Measurements from ENCODE around the gene UPK3A.
A peak's percentile ranks its signal among the peaks of the same experiment; 100 is the strongest.
"Not testable (repeated sequence)": the region's sequence is repeated elsewhere in the genome, so short reads cannot be mapped to it uniquely, and the experiment has no call there.

The UPK3A gene

GRCh38 chr22:45257941-45258340 is 26.8 kb upstream of the UPK3A start:
- not testable (repeated sequence) for DNase-seq

GRCh38 chr22:45259754-45260394 is 24.9 kb upstream of the UPK3A start:
- no peak for DNase-seq

GRCh38 chr22:45260395-45260759 is 24.4 kb upstream of the UPK3A start:
- DNase-seq: not testable (repeated sequence)

GRCh38 chr22:45261407-45262088 is 23.2 kb upstream of the UPK3A start:
- no peak for DNase-seq

- no peak for DNase-seq
These were observed 22.4 kb upstream of the UPK3A start for GRCh38 chr22:45262195-45262930.

- DNase-seq: no peak
These were observed 21.8 kb upstream of the UPK3A start for GRCh38 chr22:45262931-45263462.

- DNase-seq: no peak
These were observed 21.1 kb upstream of the UPK3A start for GRCh38 chr22:45263463-45264269.

GRCh38 chr22:45265535-45265934 is 19.2 kb upstream of the UPK3A start:
- no peak for DNase-seq

GRCh38 chr22:45268167-45268957 is 16.4 kb upstream of the UPK3A start:
- DNase-seq: no peak

- DNase-seq: peak; percentile 90
These were observed 15.5 kb upstream of the UPK3A start for GRCh38 chr22:45268958-45269844.

GRCh38 chr22:45270095-45271020 is 14.4 kb upstream of the UPK3A start:
- DNase-seq: no peak

- DNase-seq: no peak
These were observed 13.0 kb upstream of the UPK3A start for GRCh38 chr22:45271667-45272201.

- DNase-seq: no peak
These were observed 12.3 kb upstream of the UPK3A start for GRCh38 chr22:45272498-45272897.

- DNase-seq: no peak
These were observed 11.2 kb upstream of the UPK3A start for GRCh38 chr22:45273452-45274075.

GRCh38 chr22:45276507-45277105 is 8.1 kb upstream of the UPK3A start:
- no peak for DNase-seq

GRCh38 chr22:45277720-45278119 is 7.0 kb upstream of the UPK3A start:
- DNase-seq: not testable (repeated sequence)

- no peak for DNase-seq
These were observed 6.6 kb upstream of the UPK3A start for GRCh38 chr22:45278125-45278524.

GRCh38 chr22:45280587-45280980 is 4.2 kb upstream of the UPK3A start:
- DNase-seq: no peak

- no peak for DNase-seq
These were observed 3.7 kb upstream of the UPK3A start for GRCh38 chr22:45281010-45281409.

All from effector CD8-positive, alpha-beta T cell (primary cell).